SK-N-SH treated with all-trans-retinoic acid at 6 μM for 48 hours (cell line): ENCODE data around the gene PRKD2.
A peak's percentile ranks its signal among the peaks of the same experiment; 100 is the strongest.
"Not testable (repeated sequence)": the region's sequence is repeated elsewhere in the genome, so short reads cannot be mapped to it uniquely, and the experiment has no call there.

ENCODE experiments used
- ATAC-seq: fragments of 200-7000 bp; cut with Tn5 transposase; 3 replicates; pipeline ENCODE4 v1.9.1; 2020; ENCODE audit warnings: mild to moderate bottlenecking, moderate library complexity
- ARNTL ChIP-seq: fragments of 450-650 bp; formaldehyde crosslinking; IDR thresholded peaks from 2 replicates; pipeline ENCODE4 v1.5.0; 2020; ENCODE audit warnings: low read depth, mild to moderate bottlenecking, moderate library complexity, borderline replicate concordance
- BACH2 ChIP-seq: fragments of 250-450 bp; sonication (Bioruptor Pico); IDR thresholded peaks from 2 replicates; pipeline ENCODE4 v1.9.0; 2021; ENCODE audit warnings: mild to moderate bottlenecking, borderline replicate concordance
- CREB5 ChIP-seq: fragments of 250-450 bp; sonication (Bioruptor Pico); IDR thresholded peaks from 2 replicates; pipeline ENCODE4 v1.5.1; 2020; ENCODE audit warnings: low read depth, mild to moderate bottlenecking, moderate library complexity
- CSDC2 ChIP-seq: fragments of 250-450 bp; sonication (Bioruptor Pico); IDR thresholded peaks from 2 replicates; pipeline ENCODE4 v1.5.0; 2020; ENCODE audit warnings: mild to moderate bottlenecking, moderate library complexity
- CSRNP3 ChIP-seq: fragments of 250-450 bp; sonication (Bioruptor Pico); IDR thresholded peaks from 2 replicates; pipeline ENCODE4 v1.5.1; 2021; ENCODE audit warnings: mild to moderate bottlenecking, moderate library complexity
- ESRRG ChIP-seq: fragments of 250-450 bp; sonication (Bioruptor Pico); IDR thresholded peaks from 2 replicates; pipeline ENCODE4 v1.6.1; 2021; ENCODE audit warnings: mild to moderate bottlenecking
- ISL1 ChIP-seq: fragments of 250-450 bp; sonication (Bioruptor Pico); IDR thresholded peaks from 2 replicates; pipeline ENCODE4 v2.1.2; 2022; ENCODE audit warnings: mild to moderate bottlenecking, moderate library complexity
- OSR1 ChIP-seq: fragments of 250-450 bp; sonication (Bioruptor Pico); IDR thresholded peaks from 2 replicates; pipeline ENCODE4 v1.8.0; 2022; ENCODE audit warnings: moderate library complexity, mild to moderate bottlenecking, inconsistent platforms
- PATZ1 ChIP-seq: fragments of 250-450 bp; sonication (Bioruptor Pico); IDR thresholded peaks from 2 replicates; pipeline ENCODE4 v1.8.0; 2020; ENCODE audit warnings: mild to moderate bottlenecking, moderate library complexity, borderline replicate concordance
- POU6F1 ChIP-seq: fragments of 250-450 bp; sonication (Bioruptor Pico); IDR thresholded peaks from 2 replicates; pipeline ENCODE4 v1.8.0; 2021; ENCODE audit warnings: low read depth, mild to moderate bottlenecking, moderate library complexity, borderline replicate concordance
- PPARA ChIP-seq: fragments of 250-450 bp; sonication (Bioruptor Pico); IDR thresholded peaks from 2 replicates; pipeline ENCODE4 v1.5.0; 2020; ENCODE audit warnings: mild to moderate bottlenecking, borderline replicate concordance
- RARB ChIP-seq: fragments of 250-450 bp; sonication (Bioruptor Pico); IDR thresholded peaks from 2 replicates; pipeline ENCODE4 v1.8.0; 2021; ENCODE audit warnings: mild to moderate bottlenecking, moderate library complexity
- TOX ChIP-seq: fragments of 250-450 bp; sonication (Bioruptor Pico); IDR thresholded peaks from 2 replicates; pipeline ENCODE4 v1.8.0; 2021; ENCODE audit warnings: mild to moderate bottlenecking, moderate library complexity, borderline replicate concordance
- TSHZ2 ChIP-seq: fragments of 250-450 bp; sonication (Bioruptor Pico); IDR thresholded peaks from 2 replicates; pipeline ENCODE4 v1.5.0; 2020; ENCODE audit warnings: mild to moderate bottlenecking, moderate library complexity
- ZC3H10 ChIP-seq: fragments of 250-450 bp; sonication (Bioruptor Pico); IDR thresholded peaks from 2 replicates; pipeline ENCODE4 v1.5.1; 2021; ENCODE audit warnings: mild to moderate bottlenecking, moderate library complexity
- ZFP3 ChIP-seq: fragments of 250-450 bp; sonication (Bioruptor Pico); IDR thresholded peaks from 2 replicates; pipeline ENCODE4 v1.5.0; 2020; ENCODE audit warnings: mild to moderate bottlenecking, moderate library complexity
- ZFP30 ChIP-seq: fragments of 450-650 bp; formaldehyde crosslinking; IDR thresholded peaks from 2 replicates; pipeline ENCODE4 v1.5.0; 2022; ENCODE audit warnings: mild to moderate bottlenecking, moderate library complexity
- ZNF70 ChIP-seq: fragments of 450-650 bp; formaldehyde crosslinking; IDR thresholded peaks from 2 replicates; pipeline ENCODE4 v1.5.0; 2020; ENCODE audit warnings: mild to moderate bottlenecking, moderate library complexity
- ZNF8 ChIP-seq: fragments of 450-650 bp; formaldehyde crosslinking; IDR thresholded peaks from 2 replicates; pipeline ENCODE4 v1.5.0; 2020; ENCODE audit warnings: mild to moderate bottlenecking, moderate library complexity

PRKD2 gene

GRCh38 chr19:46715975-46716671 is 791 bp downstream of the PRKD2 start:
- TF ChIP-seq BACH2 (CRISPR knock-in tag), result no peak
- no peak for TF ChIP-seq ZNF70 (CRISPR knock-in tag)
- no peak for TF ChIP-seq ZFP30 (CRISPR knock-in tag)
- no peak for TF ChIP-seq ZNF8 (CRISPR knock-in tag)
- no peak for TF ChIP-seq CREB5
- no peak for TF ChIP-seq ISL1 (CRISPR knock-in tag)
- TF ChIP-seq CSRNP3 (CRISPR knock-in tag), result no peak
- TF ChIP-seq POU6F1 (CRISPR knock-in tag), result no peak
- TF ChIP-seq CSDC2 (CRISPR knock-in tag), result no peak
- no peak for TF ChIP-seq ZC3H10
- no peak for TF ChIP-seq PPARA (CRISPR knock-in tag)
- ATAC-seq, result peak; percentile 9

- TF ChIP-seq ZNF8 (CRISPR knock-in tag) (no peak), CSDC2 (CRISPR knock-in tag) (no peak), ESRRG (no peak), ISL1 (CRISPR knock-in tag) (no peak), OSR1 (CRISPR knock-in tag) (no peak), CREB5 (no peak), PPARA (CRISPR knock-in tag) (no peak), PATZ1 (no peak), ZNF70 (CRISPR knock-in tag) (no peak), ARNTL (CRISPR knock-in tag) (no peak), ZFP3 (CRISPR knock-in tag) (no peak), RARB (CRISPR knock-in tag) (no peak), ZC3H10 (no peak)
- no peak for ATAC-seq
These were observed 1.3 kb downstream of the PRKD2 start for GRCh38 chr19:46715620-46715974.

GRCh38 chr19:46714444-46715106 is 2.3 kb downstream of the PRKD2 start:
- TF ChIP-seq TOX, result no peak
- TF ChIP-seq ESRRG, result no peak
- no peak for TF ChIP-seq ZFP30 (CRISPR knock-in tag)
- peak; percentile 2; the same call in 2 of the 3 replicates for ATAC-seq

- no peak for TF ChIP-seq ARNTL (CRISPR knock-in tag)
- TF ChIP-seq TSHZ2 (CRISPR knock-in tag), result 0 out of 2 replicates have a peak, but pooled peaks have one; percentile 28
- ATAC-seq, result peak; percentile 61
These were observed 3.0 kb downstream of the PRKD2 start for GRCh38 chr19:46713781-46714443.

- ATAC-seq, result not testable (repeated sequence)
These were observed 4.1 kb downstream of the PRKD2 start for GRCh38 chr19:46712768-46713338.
